Suprapubic skin (tissue), 4 donors: ENCODE measurements around the gene ABCF2.

Source experiments
- EP300 ChIP-seq: sonication (generic); formaldehyde crosslinking; IDR thresholded peaks from one replicate; pipeline ENCODE4 v1.6.1; 2017; ENCODE audit warnings: antibody characterized with exemption
- POLR2A ChIP-seq, 2 donors: fragments of 450-650 bp; IDR thresholded peaks; one replicate each; pipeline ENCODE4 v1.6.1; 2017; ENCODE audit warnings: antibody characterized with exemption in 2 of 2, mild to moderate bottlenecking in 2 of 2, moderate library complexity in 2 of 2
- POLR2AphosphoS5 ChIP-seq, 3 donors: sonication (generic); formaldehyde crosslinking; IDR thresholded peaks; one replicate each; pipeline ENCODE4 v1.6.1; 2017; ENCODE audit warnings: antibody characterized with exemption in 3 of 3
- TF ChIP-seq, protein P1 (sequence below), 2 donors: fragments of 200-600 bp in 1 of 2; fragments of 450-650 bp in 1 of 2; sonication (generic) in 1 of 2; IDR thresholded peaks; one replicate each; pipeline ENCODE4 v1.5.1; 2016 to 2019; ENCODE audit warnings: antibody characterized with exemption in 2 of 2, mild to moderate bottlenecking in 1 of 2, moderate library complexity in 1 of 2

DNA sequence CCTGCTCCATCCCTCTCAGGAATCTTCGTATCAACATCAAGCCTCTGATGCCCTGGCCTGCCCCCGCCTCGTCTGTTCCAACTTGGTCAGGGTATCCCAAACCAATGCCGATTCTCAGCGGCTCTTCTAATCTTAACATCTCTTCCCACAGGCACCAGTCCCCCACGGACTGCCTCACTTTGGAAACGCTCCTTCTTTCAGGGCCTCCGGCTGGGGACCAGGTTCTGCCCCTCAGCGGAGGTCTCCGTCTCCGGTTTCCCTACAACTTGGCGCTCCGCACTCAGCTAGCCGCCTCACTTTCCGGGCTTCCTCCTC lies 488 bp downstream of the ABCF2 start:
- TF ChIP-seq POLR2A (IDR thresholded peaks at IDR 0.05) (no peak), POLR2AphosphoS5 (IDR thresholded peaks at IDR 0.05) (no peak), EP300 (no peak)
- TF ChIP-seq, protein P1, sequence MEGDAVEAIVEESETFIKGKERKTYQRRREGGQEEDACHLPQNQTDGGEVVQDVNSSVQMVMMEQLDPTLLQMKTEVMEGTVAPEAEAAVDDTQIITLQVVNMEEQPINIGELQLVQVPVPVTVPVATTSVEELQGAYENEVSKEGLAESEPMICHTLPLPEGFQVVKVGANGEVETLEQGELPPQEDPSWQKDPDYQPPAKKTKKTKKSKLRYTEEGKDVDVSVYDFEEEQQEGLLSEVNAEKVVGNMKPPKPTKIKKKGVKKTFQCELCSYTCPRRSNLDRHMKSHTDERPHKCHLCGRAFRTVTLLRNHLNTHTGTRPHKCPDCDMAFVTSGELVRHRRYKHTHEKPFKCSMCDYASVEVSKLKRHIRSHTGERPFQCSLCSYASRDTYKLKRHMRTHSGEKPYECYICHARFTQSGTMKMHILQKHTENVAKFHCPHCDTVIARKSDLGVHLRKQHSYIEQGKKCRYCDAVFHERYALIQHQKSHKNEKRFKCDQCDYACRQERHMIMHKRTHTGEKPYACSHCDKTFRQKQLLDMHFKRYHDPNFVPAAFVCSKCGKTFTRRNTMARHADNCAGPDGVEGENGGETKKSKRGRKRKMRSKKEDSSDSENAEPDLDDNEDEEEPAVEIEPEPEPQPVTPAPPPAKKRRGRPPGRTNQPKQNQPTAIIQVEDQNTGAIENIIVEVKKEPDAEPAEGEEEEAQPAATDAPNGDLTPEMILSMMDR (IDR thresholded peaks at IDR 0.05), result no peak
